Measurements from ENCODE around the gene ANKRD39. TPM values are rescaled to one million over a fixed set of nuclear protein-coding genes. Genes with fewer than 3 reads are reported as not detected.

ANKRD39 gene
- total RNA-seq, 1 donor from 2014 or later = 31.9 TPM

DNA sequence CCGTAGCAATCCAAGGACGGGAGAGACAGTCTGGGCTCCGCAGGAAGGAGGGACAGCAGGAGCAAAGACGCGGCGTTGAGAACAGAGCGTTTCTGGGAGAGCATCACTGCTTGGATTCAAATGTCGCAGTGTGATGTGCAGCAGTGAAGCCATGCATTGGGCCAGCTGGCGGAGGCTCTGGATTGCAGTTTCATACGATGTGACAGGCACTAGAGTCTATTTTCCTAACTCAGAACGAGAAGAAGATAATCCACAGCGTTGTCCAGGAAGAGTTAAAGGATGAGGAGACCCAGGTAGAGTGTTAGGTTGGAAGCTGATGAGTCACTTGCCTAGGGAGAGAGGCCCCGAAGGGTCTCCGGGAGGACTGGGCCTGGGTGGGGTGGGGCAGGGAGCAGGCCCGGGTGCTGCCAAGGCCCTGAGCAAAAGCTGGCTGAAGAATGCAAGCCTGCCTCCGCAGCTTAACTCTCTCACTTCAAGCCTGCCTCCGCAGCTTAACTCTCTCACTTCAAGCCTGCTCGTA lies 29.7 kb upstream of the ANKRD39 start:
- no peak overlapping the region for H3K4me3 ChIP-seq (ENCODE audit: low read depth, low read length)
- no peak for TF ChIP-seq CTCF (conservative IDR thresholded peaks at IDR 0.05; ENCODE audit: low read depth, low read length)
- DNase-seq (ENCODE audit: low read depth) = no peak

DNA sequence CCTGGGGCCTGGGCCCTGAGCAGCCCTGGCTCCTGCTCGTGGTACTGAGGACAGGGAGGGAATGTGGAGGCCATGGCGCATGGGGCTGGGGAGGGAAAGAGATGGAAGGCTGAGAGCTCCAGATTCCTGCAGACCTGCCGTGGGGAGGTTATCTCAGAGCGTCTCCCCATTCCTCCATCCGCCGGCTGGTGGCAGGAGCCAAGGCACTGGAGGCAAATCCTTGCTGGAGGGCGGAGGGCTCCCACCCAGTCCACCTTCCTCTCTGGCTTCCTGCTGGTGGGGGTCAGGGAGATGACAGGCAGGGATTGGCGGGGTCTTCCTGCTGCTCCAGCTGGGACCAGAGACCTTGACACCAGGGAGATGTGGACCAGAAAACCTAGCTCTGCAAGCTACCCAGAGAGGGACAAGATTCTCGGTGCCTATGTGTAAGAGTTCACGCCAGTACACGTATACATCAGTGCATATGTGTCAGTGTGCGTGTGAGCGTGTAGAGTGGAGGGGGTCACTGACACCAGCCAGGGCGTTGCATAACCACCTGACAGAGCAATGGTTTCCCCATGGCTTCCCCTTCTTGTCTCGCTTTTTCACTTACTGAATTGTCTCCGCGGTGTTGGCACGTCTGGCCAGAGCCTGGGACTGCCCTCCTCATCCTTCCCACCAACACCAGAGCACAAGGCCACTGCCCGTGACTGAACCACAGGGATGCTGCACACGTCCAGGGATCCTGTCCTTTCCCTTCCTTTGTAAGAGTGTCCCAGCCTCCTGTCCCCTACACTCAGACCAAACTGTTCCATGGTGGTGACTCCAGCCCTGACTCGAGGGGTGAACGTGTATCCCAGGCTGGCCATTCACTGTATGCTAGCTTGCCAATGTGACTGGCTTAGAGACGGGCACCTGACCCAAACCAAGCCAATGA lies 27.9 kb upstream of the ANKRD39 start:
- DNase-seq (ENCODE audit: low read depth) = no peak
- H3K4me3 ChIP-seq (ENCODE audit: low read depth, low read length) = no peak overlapping the region
- no peak for TF ChIP-seq CTCF (conservative IDR thresholded peaks at IDR 0.05; ENCODE audit: low read depth, low read length)

DNA sequence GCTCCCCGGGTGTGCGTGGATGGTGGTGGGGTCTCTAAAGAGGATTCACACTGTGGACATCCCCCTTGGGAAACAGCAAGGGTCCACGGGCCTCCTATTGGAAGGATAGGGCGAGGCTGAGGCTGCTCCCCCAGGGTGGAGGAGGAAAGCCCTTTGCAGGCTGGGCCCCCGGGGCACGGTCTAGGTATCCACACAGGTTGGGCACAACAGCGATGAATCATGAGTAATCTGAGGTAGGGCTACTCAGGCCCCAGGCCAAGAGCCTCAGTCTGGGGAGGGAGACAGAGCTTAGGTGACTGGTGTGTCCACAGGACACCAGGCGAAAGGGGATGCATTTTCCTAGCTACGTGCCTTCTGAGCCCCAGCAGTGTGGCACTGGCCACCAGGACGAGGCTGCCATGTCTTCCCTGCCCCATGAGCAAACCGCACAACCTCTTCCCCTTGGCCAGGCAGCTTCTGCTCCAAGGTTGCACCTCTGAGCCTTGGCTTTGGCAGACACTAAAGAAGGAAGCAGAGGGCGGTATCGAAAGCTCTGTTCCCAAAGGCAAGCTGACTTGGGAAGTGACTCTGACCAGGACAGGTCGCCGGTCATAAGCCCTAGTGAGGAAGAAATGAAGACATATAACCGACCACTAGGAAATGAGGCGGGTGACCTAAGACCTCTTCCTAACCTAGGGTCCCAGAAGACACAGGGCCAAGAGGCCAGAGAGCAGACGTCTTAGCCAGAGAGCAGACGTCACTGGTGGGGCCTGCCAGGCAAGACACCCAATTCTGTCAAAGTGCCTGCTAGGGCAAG lies 26.7 kb upstream of the ANKRD39 start:
- no peak overlapping the region for H3K4me3 ChIP-seq (ENCODE audit: low read depth, low read length)
- no peak for TF ChIP-seq CTCF (conservative IDR thresholded peaks at IDR 0.05; ENCODE audit: low read depth, low read length)
- no peak for DNase-seq (ENCODE audit: low read depth)

- no peak for TF ChIP-seq CTCF (conservative IDR thresholded peaks at IDR 0.05; ENCODE audit: low read depth, low read length)
- no peak for DNase-seq (ENCODE audit: low read depth)
- H3K4me3 ChIP-seq (ENCODE audit: low read depth, low read length) = no peak overlapping the region
Measured at GRCh38 chr2:96883306-96883705, 25.5 kb upstream of the ANKRD39 start.

- no peak for DNase-seq (ENCODE audit: low read depth)
- H3K4me3 ChIP-seq (ENCODE audit: low read depth, low read length) = no peak overlapping the region
- no peak for TF ChIP-seq CTCF (conservative IDR thresholded peaks at IDR 0.05; ENCODE audit: low read depth, low read length)
Measured at GRCh38 chr2:96882906-96883305, 25.1 kb upstream of the ANKRD39 start.

DNA sequence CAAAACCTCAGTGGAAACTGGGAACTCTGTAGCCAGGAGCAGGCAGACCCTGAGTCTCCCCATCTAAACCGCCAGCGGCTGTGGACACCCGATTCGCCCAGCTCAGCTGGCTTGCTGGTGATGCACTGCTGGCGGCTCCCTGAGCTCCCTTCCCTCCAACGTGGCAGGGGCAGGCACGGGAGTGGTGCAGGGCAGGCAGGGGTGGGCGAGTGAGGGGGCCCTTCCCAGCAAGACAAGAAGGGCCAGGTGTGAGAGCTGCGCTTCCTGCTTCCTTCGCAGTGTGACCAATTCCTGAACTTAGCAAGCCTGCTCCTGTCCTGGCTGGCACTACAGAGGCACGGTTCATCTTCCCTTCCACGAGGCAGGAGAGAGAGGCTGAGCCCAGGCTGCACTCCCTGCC lies 24.4 kb upstream of the ANKRD39 start:
- H3K4me3 ChIP-seq (ENCODE audit: low read depth, low read length) = no peak overlapping the region
- no peak for TF ChIP-seq CTCF (conservative IDR thresholded peaks at IDR 0.05; ENCODE audit: low read depth, low read length)
- DNase-seq (ENCODE audit: low read depth) = no peak

All from epithelial cell of proximal tubule (primary cell).